ENCODE measurements around the gene APBB2.
A peak's percentile ranks its signal among the peaks of the same experiment; 100 is the strongest.
"Not testable (repeated sequence)": the region's sequence is repeated elsewhere in the genome, so short reads cannot be mapped to it uniquely, and the experiment has no call there.

The APBB2 gene

GRCh38 chr4:41060352-41061334, 153.7 kb downstream of the APBB2 start:
- peak; percentile 41 for DNase-seq (ENCODE audit: low spot score)

- not testable (repeated sequence) for DNase-seq (ENCODE audit: low spot score)
These were observed 154.9 kb downstream of the APBB2 start for GRCh38 chr4:41059411-41059810.

GRCh38 chr4:41058426-41058825, 155.9 kb downstream of the APBB2 start:
- DNase-seq (ENCODE audit: low spot score) = peak; percentile 41

- peak; percentile 41 for DNase-seq (ENCODE audit: low spot score)
These were observed 156.9 kb downstream of the APBB2 start for GRCh38 chr4:41057467-41057866.

- DNase-seq (ENCODE audit: low spot score) = no peak
These were observed 162.1 kb downstream of the APBB2 start for GRCh38 chr4:41052287-41052686.

GRCh38 chr4:41050880-41051775, 163.2 kb downstream of the APBB2 start:
- DNase-seq (ENCODE audit: low spot score) = no peak

- no peak for DNase-seq (ENCODE audit: low spot score)
These were observed 164.2 kb downstream of the APBB2 start for GRCh38 chr4:41050116-41050515.

GRCh38 chr4:41049176-41049575, 165.2 kb downstream of the APBB2 start:
- not testable (repeated sequence) for DNase-seq (ENCODE audit: low spot score)

- no peak for DNase-seq (ENCODE audit: low spot score)
These were observed 169.6 kb downstream of the APBB2 start for GRCh38 chr4:41044791-41045190.

- no peak for DNase-seq (ENCODE audit: low spot score)
These were observed 170.2 kb downstream of the APBB2 start for GRCh38 chr4:41044165-41044564.

GRCh38 chr4:41043465-41043864, 170.9 kb downstream of the APBB2 start:
- DNase-seq (ENCODE audit: low spot score) = no peak

GRCh38 chr4:41041551-41041950, 172.8 kb downstream of the APBB2 start:
- DNase-seq (ENCODE audit: low spot score) = no peak

- no peak for DNase-seq (ENCODE audit: low spot score)
These were observed 175.0 kb downstream of the APBB2 start for GRCh38 chr4:41039317-41039716.

GRCh38 chr4:41038304-41038703, 176.0 kb downstream of the APBB2 start:
- no peak for DNase-seq (ENCODE audit: low spot score)

- no peak for DNase-seq (ENCODE audit: low spot score)
These were observed 185.2 kb downstream of the APBB2 start for GRCh38 chr4:41029098-41029497.

- DNase-seq (ENCODE audit: low spot score) = no peak
These were observed 185.8 kb downstream of the APBB2 start for GRCh38 chr4:41028392-41029076.

- DNase-seq (ENCODE audit: low spot score) = no peak
These were observed 187.4 kb downstream of the APBB2 start for GRCh38 chr4:41026971-41027370.

GRCh38 chr4:41025824-41026223, 188.5 kb downstream of the APBB2 start:
- no peak for DNase-seq (ENCODE audit: low spot score)

- DNase-seq (ENCODE audit: low spot score) = no peak
These were observed 189.5 kb downstream of the APBB2 start for GRCh38 chr4:41024556-41025491.

GRCh38 chr4:41022116-41022515, 192.2 kb downstream of the APBB2 start:
- peak; percentile 20 for DNase-seq (ENCODE audit: low spot score)
